Keratinocyte (primary cell): ENCODE measurements around the gene CD300C. TPM values are rescaled to one million over a fixed set of nuclear protein-coding genes. Genes with fewer than 3 reads are reported as not detected.

Source experiments
- DNase-seq: peaks from one replicate; pipeline ENCODE4 v3.0.0-alpha.2; 2011; ENCODE audit warnings: low read depth, missing footprints, low spot score
- FAIRE-seq: peaks from 2 replicates; lab custom pipeline; 2011; peaks lifted over from hg19 to GRCh38; lab: Jason Lieb, UNC
- H2AFZ ChIP-seq: 2 replicates; pipeline ENCODE4 v1.6.0; 2012; ENCODE audit warnings: low read length, control low read depth, inconsistent platforms; ENCODE audit not compliant: control insufficient read depth
- H3K27ac ChIP-seq: 2 replicates; pipeline ENCODE4 v1.5.1; 2011; ENCODE audit warnings: low read length; ENCODE audit not compliant: control insufficient read depth, insufficient read depth
- H3K27me3 ChIP-seq: 3 replicates; pipeline ENCODE4 v1.6.0; 2011; ENCODE audit warnings: low read length; ENCODE audit not compliant: control insufficient read depth, insufficient read depth; ENCODE audit errors: extremely low read depth
- H3K36me3 ChIP-seq, 2 experiments: 2 replicates in 1 of 2; 3 replicates in 1 of 2; pipeline ENCODE4 v1.5.1; 2011; ENCODE audit warnings: low read length in 2 of 2, mild to moderate bottlenecking in 1 of 2; ENCODE audit not compliant: control insufficient read depth in 2 of 2, insufficient read depth in 2 of 2; ENCODE audit errors: extremely low read depth in 1 of 2
- H3K4me1 ChIP-seq: 3 replicates; pipeline ENCODE4 v1.5.1; 2011; ENCODE audit warnings: low read length; ENCODE audit not compliant: control insufficient read depth, insufficient read depth; ENCODE audit errors: extremely low read depth
- H3K4me2 ChIP-seq: 3 replicates; pipeline ENCODE4 v1.6.0; 2011; ENCODE audit warnings: low read depth, low read length; ENCODE audit not compliant: control insufficient read depth, insufficient read depth; ENCODE audit errors: extremely low read depth
- H3K4me3 ChIP-seq, 3 experiments: fragments of 200-600 bp in 1 of 3; sonication (generic) in 1 of 3; 2 replicates in 2 of 3; 3 replicates in 1 of 3; pipeline ENCODE4 v1.5.1; 2011 to 2016; ENCODE audit warnings: low read length in 3 of 3, mild to moderate bottlenecking in 3 of 3, control low read depth in 2 of 3, inconsistent platforms in 1 of 3, low read depth in 1 of 3, mixed read lengths in 1 of 3, mixed run types in 1 of 3, moderate library complexity in 1 of 3; ENCODE audit not compliant: control insufficient read depth in 2 of 3, insufficient read depth in 2 of 3; ENCODE audit errors: extremely low read depth in 1 of 3
- H3K79me2 ChIP-seq: 2 replicates; pipeline ENCODE4 v1.6.0; 2012; ENCODE audit warnings: low read length; ENCODE audit not compliant: control insufficient read depth, insufficient read depth
- H3K9ac ChIP-seq: 3 replicates; pipeline ENCODE4 v1.6.0; 2011; ENCODE audit warnings: low read length; ENCODE audit not compliant: control insufficient read depth, insufficient read depth; ENCODE audit errors: extremely low read depth
- H3K9me1 ChIP-seq: 3 replicates; pipeline ENCODE4 v1.6.0; 2011; ENCODE audit warnings: low read length; ENCODE audit not compliant: control insufficient read depth, insufficient read depth; ENCODE audit errors: extremely low read depth
- H3K9me3 ChIP-seq: 2 replicates; pipeline ENCODE4 v1.5.1; 2012; ENCODE audit warnings: low read depth, low read length; ENCODE audit not compliant: control insufficient read depth
- H4K20me1 ChIP-seq: 3 replicates; pipeline ENCODE4 v1.6.0; 2011; ENCODE audit warnings: low read length; ENCODE audit not compliant: control insufficient read depth, insufficient read depth; ENCODE audit errors: extremely low read depth
- EZH2 ChIP-seq: IDR thresholded peaks from one replicate; pipeline ENCODE4 v1.6.1; 2012; ENCODE audit warnings: inconsistent platforms, mild to moderate bottlenecking, low read length, moderate library complexity
- dilution Hi-C: fragments of 300-500 bp; cut with MboI; formaldehyde crosslinking; loops from one replicate; pipeline ENCODE4 v1.7.0; 2020; ENCODE audit warnings: low sequenced_read_pairs; ENCODE audit not compliant: extremely low pct_ligation_motif_present
- polyA plus RNA-seq, 5 experiments: library from polyadenylated mRNA; depleted of rRNA in 3 of 5; stranded (reverse) in 3 of 5; stranded (forward) in 1 of 5; unstranded in 1 of 5; fragments of >200 nt; gene quantifications; 1 replicate in 1 of 5; 2 replicates in 3 of 5; 3 replicates in 1 of 5; pipeline versions ENCODE4 v1.2.1 to v1.2.3, GENCODE V29; 2011 to 2012; ENCODE audit warnings: missing spikeins in 2 of 5, low read depth in 1 of 5, low replicate concordance in 1 of 5
- TF ChIP-seq, protein P1 (sequence below), 3 experiments: IDR thresholded peaks in 1 of 3; conservative IDR thresholded peaks in 1 of 3; optimal IDR thresholded peaks in 1 of 3; 2 replicates in 2 of 3; 3 replicates in 1 of 3; pipeline versions ENCODE3 to v1.5.1; 2011; ENCODE audit warnings: low read length in 3 of 3, mild to moderate bottlenecking in 3 of 3, moderate library complexity in 2 of 3, control low read depth in 1 of 3, inconsistent platforms in 1 of 3; ENCODE audit not compliant: insufficient read depth in 2 of 3; ENCODE audit errors: extremely low read depth in 1 of 3

Gene CD300C
- polyA plus RNA-seq, 1 donor (not counting 4 experiments of a cell fraction or from before 2014, with no cell fraction given) = not detected

DNA sequence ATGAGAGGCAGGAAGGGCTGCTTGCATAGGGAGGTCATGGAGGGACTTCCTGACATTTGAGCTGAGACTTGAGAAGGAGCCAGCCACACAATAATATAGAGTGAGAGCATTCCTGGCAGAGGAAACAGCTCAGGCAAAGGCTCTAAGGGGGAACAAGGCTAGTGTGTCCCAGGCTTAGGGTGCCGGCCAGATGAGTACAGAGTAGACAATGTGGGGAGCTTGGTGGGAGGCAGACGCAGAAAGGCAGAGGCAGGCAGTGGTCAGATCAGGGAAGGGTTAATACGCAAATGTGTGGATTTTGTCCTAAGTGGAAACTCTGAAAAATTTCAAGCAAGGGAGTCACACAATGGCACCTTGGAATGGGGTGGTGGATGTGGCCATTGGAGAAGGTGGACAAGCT is 45.9 kb downstream of the CD300C start:
- H3K27ac ChIP-seq = no peak overlapping the region
- H3K4me3 ChIP-seq = no peak overlapping the region
- no peaks in the 10 kb centered on the region for H3K36me3 ChIP-seq
- no peak for TF ChIP-seq EZH2
- TF ChIP-seq, protein P1, sequence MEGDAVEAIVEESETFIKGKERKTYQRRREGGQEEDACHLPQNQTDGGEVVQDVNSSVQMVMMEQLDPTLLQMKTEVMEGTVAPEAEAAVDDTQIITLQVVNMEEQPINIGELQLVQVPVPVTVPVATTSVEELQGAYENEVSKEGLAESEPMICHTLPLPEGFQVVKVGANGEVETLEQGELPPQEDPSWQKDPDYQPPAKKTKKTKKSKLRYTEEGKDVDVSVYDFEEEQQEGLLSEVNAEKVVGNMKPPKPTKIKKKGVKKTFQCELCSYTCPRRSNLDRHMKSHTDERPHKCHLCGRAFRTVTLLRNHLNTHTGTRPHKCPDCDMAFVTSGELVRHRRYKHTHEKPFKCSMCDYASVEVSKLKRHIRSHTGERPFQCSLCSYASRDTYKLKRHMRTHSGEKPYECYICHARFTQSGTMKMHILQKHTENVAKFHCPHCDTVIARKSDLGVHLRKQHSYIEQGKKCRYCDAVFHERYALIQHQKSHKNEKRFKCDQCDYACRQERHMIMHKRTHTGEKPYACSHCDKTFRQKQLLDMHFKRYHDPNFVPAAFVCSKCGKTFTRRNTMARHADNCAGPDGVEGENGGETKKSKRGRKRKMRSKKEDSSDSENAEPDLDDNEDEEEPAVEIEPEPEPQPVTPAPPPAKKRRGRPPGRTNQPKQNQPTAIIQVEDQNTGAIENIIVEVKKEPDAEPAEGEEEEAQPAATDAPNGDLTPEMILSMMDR (optimal IDR thresholded peaks at IDR 0.05 in 1 of 3, IDR thresholded peaks at IDR 0.05 in 1 of 3, conservative IDR thresholded peaks at IDR 0.05 in 1 of 3; ENCODE audit: extremely low read depth in 1 of 3, insufficient read depth in 2 of 3, low read length in 3 of 3) = no peak
- H3K79me2 ChIP-seq = no peaks in the 10 kb centered on the region
- DNase-seq (no peak), FAIRE-seq (no peak)
- dilution Hi-C loops = no loop called here
- no peak overlapping the region for H3K4me2 ChIP-seq
- H3K4me1 ChIP-seq = no peaks in the 10 kb centered on the region
- H3K27me3 ChIP-seq = no peaks in the 10 kb centered on the region
- H3K9ac ChIP-seq = no peak overlapping the region
- no peaks in the 10 kb centered on the region for H4K20me1 ChIP-seq
- H3K9me1 ChIP-seq = no peaks in the 10 kb centered on the region
- no peak overlapping the region for H2AFZ ChIP-seq
- H3K9me3 ChIP-seq = no peaks in the 10 kb centered on the region

DNA sequence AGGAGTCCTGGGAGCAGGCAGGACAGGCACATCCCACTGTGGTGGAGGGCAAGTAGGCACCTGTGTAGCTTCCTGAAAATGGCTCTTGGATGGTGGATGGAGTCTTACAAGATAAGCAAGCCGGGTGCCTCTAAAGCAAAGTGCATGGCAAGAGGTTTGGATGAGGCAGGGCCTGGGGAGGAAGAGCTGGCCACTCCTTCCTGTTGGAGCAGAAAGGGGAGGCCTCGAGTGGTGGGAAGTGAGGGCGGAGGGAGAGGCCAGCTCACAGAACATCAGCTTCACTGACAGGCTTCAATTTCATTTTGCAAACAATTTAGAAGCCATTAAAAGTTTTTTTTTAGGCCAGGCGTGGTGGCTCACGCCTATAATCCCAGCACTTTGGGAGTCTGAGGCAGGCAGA is 48.4 kb downstream of the CD300C start:
- Histone ChIP-seq H3K9me1 (no peaks in the 10 kb centered on the region), H4K20me1 (no peaks in the 10 kb centered on the region)
- dilution Hi-C loops = no loop called here

More for the DNA sequence above, 48.4 kb downstream of the CD300C start:
- no peak for FAIRE-seq
- TF ChIP-seq, protein P1 (optimal IDR thresholded peaks at IDR 0.05 in 1 of 3, IDR thresholded peaks at IDR 0.05 in 1 of 3, conservative IDR thresholded peaks at IDR 0.05 in 1 of 3; ENCODE audit: extremely low read depth in 1 of 3, insufficient read depth in 2 of 3, low read length in 3 of 3) = no peak
- TF ChIP-seq EZH2 = no peak
- H3K36me3 ChIP-seq = no peaks in the 10 kb centered on the region
- no peaks in the 10 kb centered on the region for H3K4me1 ChIP-seq
- H3K4me3 ChIP-seq = no peak overlapping the region
- no peak for DNase-seq
- H3K9ac ChIP-seq = no peak overlapping the region
- no peak overlapping the region for H2AFZ ChIP-seq
- no peaks in the 10 kb centered on the region for H3K9me3 ChIP-seq
- no peak overlapping the region for H3K27ac ChIP-seq
- no peaks in the 10 kb centered on the region for H3K27me3 ChIP-seq
- no peak overlapping the region for H3K4me2 ChIP-seq
- no peaks in the 10 kb centered on the region for H3K79me2 ChIP-seq
